ENCODE data around the gene PCGF5. TPM values are rescaled to one million over a fixed set of nuclear protein-coding genes. Genes with fewer than 3 reads are reported as not detected.

PCGF5 gene
- total RNA-seq, 2 experiments from 2014 or later: 49.3 to 62.0 TPM

GRCh38 chr10:91215384-91215783 is 5.1 kb upstream of the PCGF5 start:
- H3K4me1 Mint-ChIP-seq: peaks cover 25% of the 10 kb centered on the region
- no peak overlapping the region for H3K4me3 Mint-ChIP-seq
- no peaks in the 10 kb centered on the region for H3K9me3 Mint-ChIP-seq
- no peaks in the 10 kb centered on the region for H3K27me3 Mint-ChIP-seq
- no peak overlapping the region for H3K27ac Mint-ChIP-seq
- H3K36me3 Mint-ChIP-seq (ENCODE audit: low read depth): peaks cover 3% of the 10 kb centered on the region
- CTCF ChIA-PET: interaction anchor here (0.7 to 1.5 kb wide), 3 partner anchors 9 to 25 kb away, joined by 3 to 4 read pairs (median 3); no protein-coding TSS in a partner anchor
- POLR2A ChIA-PET: no interaction called here
- no peak for DNase-seq

- Mint-ChIP-seq H3K27ac (peak overlapping the region; percentile 89), H3K36me3 (ENCODE audit: low read depth) (peaks cover 26% of the 10 kb centered on the region), H3K9me3 (no peaks in the 10 kb centered on the region), H3K27me3 (no peaks in the 10 kb centered on the region), H3K4me1 (peaks cover 43% of the 10 kb centered on the region), H3K4me3 (peak overlapping the region; percentile 87)
- DNase-seq: no peak
- POLR2A ChIA-PET: interaction anchor here (1.4 kb wide), 1 partner anchor 56 kb away, joined by 3 read pairs; no protein-coding TSS in a partner anchor
- CTCF ChIA-PET: interaction anchor here (1.4 to 1.9 kb wide), 2 partner anchors 10 to 18 kb away, joined by 3 to 6 read pairs; no protein-coding TSS in a partner anchor
These were observed 881 bp upstream of the PCGF5 start for GRCh38 chr10:91219371-91220193.

GRCh38 chr10:91220954-91221675 is 652 bp downstream of the PCGF5 start:
- CTCF ChIA-PET: interaction anchor here (1.2 kb wide), 2 partner anchors 11 to 57 kb away, joined by 3 read pairs; no protein-coding TSS in a partner anchor
- Mint-ChIP-seq H3K9me3 (no peaks in the 10 kb centered on the region), H3K36me3 (ENCODE audit: low read depth) (peaks cover 33% of the 10 kb centered on the region), H3K27ac (peak overlapping the region; percentile 90), H3K4me1 (peaks cover 49% of the 10 kb centered on the region), H3K4me3 (peak overlapping the region; percentile 87), H3K27me3 (no peaks in the 10 kb centered on the region)
- POLR2A ChIA-PET: interaction anchor here (0.6 to 1.4 kb wide), 2 partner anchors 23 to 58 kb away, joined by 3 to 4 read pairs; no protein-coding TSS in a partner anchor
- peak; percentile 31 for DNase-seq

- no peak overlapping the region for H3K4me3 Mint-ChIP-seq
- no peaks in the 10 kb centered on the region for H3K27me3 Mint-ChIP-seq
- ChIA-PET CTCF (interaction anchor here (0.9 to 1.4 kb wide), 4 partner anchors 9 to 25 kb away, joined by 3 to 13 read pairs (median 3); no protein-coding TSS in a partner anchor), POLR2A (no interaction called here)
- H3K9me3 Mint-ChIP-seq: no peaks in the 10 kb centered on the region
- peaks cover 55% of the 10 kb centered on the region for H3K36me3 Mint-ChIP-seq (ENCODE audit: low read depth)
- H3K4me1 Mint-ChIP-seq: peaks cover 67% of the 10 kb centered on the region
- no peak overlapping the region for H3K27ac Mint-ChIP-seq
- no peak for DNase-seq
These were observed 5.6 kb downstream of the PCGF5 start for GRCh38 chr10:91226093-91226492.

GRCh38 chr10:91227576-91227975 is 7.1 kb downstream of the PCGF5 start:
- peaks cover 48% of the 10 kb centered on the region for H3K36me3 Mint-ChIP-seq (ENCODE audit: low read depth)
- CTCF ChIA-PET: interaction anchor here (1.0 to 1.5 kb wide), 3 partner anchors 11 to 1163 kb away, joined by 3 to 4 read pairs (median 3); no protein-coding TSS in a partner anchor
- no peak overlapping the region for H3K27ac Mint-ChIP-seq
- no peaks in the 10 kb centered on the region for H3K9me3 Mint-ChIP-seq
- peaks cover 55% of the 10 kb centered on the region for H3K4me1 Mint-ChIP-seq
- H3K27me3 Mint-ChIP-seq: no peaks in the 10 kb centered on the region
- H3K4me3 Mint-ChIP-seq: no peak overlapping the region
- POLR2A ChIA-PET: no interaction called here
- no peak for DNase-seq

- Mint-ChIP-seq H3K36me3 (ENCODE audit: low read depth) (peaks cover 38% of the 10 kb centered on the region), H3K4me1 (peaks cover 39% of the 10 kb centered on the region), H3K27me3 (no peaks in the 10 kb centered on the region), H3K4me3 (no peak overlapping the region), H3K27ac (no peak overlapping the region), H3K9me3 (no peaks in the 10 kb centered on the region)
- ChIA-PET POLR2A (no interaction called here), CTCF (interaction anchor here (1.6 kb wide), 1 partner anchor 11 kb away, joined by 4 read pairs; no protein-coding TSS in a partner anchor)
- no peak for DNase-seq
These were observed 9.2 kb downstream of the PCGF5 start for GRCh38 chr10:91229683-91230082.

- no peaks in the 10 kb centered on the region for H3K27me3 Mint-ChIP-seq
- peaks cover 39% of the 10 kb centered on the region for H3K36me3 Mint-ChIP-seq (ENCODE audit: low read depth)
- H3K4me1 Mint-ChIP-seq: peaks cover 20% of the 10 kb centered on the region
- H3K9me3 Mint-ChIP-seq: no peaks in the 10 kb centered on the region
- no peak for DNase-seq
- ChIA-PET POLR2A (no interaction called here), CTCF (interaction anchor here (0.6 to 2.1 kb wide), 5 partner anchors 10 to 326 kb away, joined by 3 to 13 read pairs (median 8); no protein-coding TSS in a partner anchor)
- no peak overlapping the region for H3K4me3 Mint-ChIP-seq
- H3K27ac Mint-ChIP-seq: peak overlapping the region; percentile 46
These were observed 17.7 kb downstream of the PCGF5 start for GRCh38 chr10:91238191-91238590.

- no peak for DNase-seq
- H3K27me3 Mint-ChIP-seq: no peaks in the 10 kb centered on the region
- ChIA-PET POLR2A (no interaction called here), CTCF (interaction anchor here (2.1 kb wide), 1 partner anchor 13 kb away, joined by 13 read pairs; no protein-coding TSS in a partner anchor)
- H3K36me3 Mint-ChIP-seq (ENCODE audit: low read depth): peaks cover 33% of the 10 kb centered on the region
- no peak overlapping the region for H3K27ac Mint-ChIP-seq
- H3K4me3 Mint-ChIP-seq: no peak overlapping the region
- peaks cover 21% of the 10 kb centered on the region for H3K4me1 Mint-ChIP-seq
- no peaks in the 10 kb centered on the region for H3K9me3 Mint-ChIP-seq
These were observed 19.3 kb downstream of the PCGF5 start for GRCh38 chr10:91239789-91240188.

- POLR2A ChIA-PET: no interaction called here
These were observed 22.5 kb downstream of the PCGF5 start for GRCh38 chr10:91242940-91243339.

GRCh38 chr10:91247360-91248111 is 27.1 kb downstream of the PCGF5 start:
- POLR2A ChIA-PET: interaction anchor here (0.5 kb wide), 1 partner anchor 100 kb away, joined by 3 read pairs; no protein-coding TSS in a partner anchor
- no peak overlapping the region for H3K27ac Mint-ChIP-seq
- H3K4me1 Mint-ChIP-seq: peaks cover 15% of the 10 kb centered on the region
- CTCF ChIA-PET: interaction anchor here (1.3 to 1.4 kb wide), 2 partner anchors 9 to 157 kb away, joined by 3 to 8 read pairs; no protein-coding TSS in a partner anchor
- H3K36me3 Mint-ChIP-seq (ENCODE audit: low read depth): peaks cover 23% of the 10 kb centered on the region
- DNase-seq: peak; percentile 8
- H3K27me3 Mint-ChIP-seq: no peaks in the 10 kb centered on the region
- H3K9me3 Mint-ChIP-seq: no peaks in the 10 kb centered on the region
- no peak overlapping the region for H3K4me3 Mint-ChIP-seq

More at GRCh38 chr10:91242940-91243339, 22.5 kb downstream of the PCGF5 start:
- H3K9me3 Mint-ChIP-seq: no peaks in the 10 kb centered on the region
- CTCF ChIA-PET: no interaction called here
- DNase-seq: no peak
- no peaks in the 10 kb centered on the region for H3K27me3 Mint-ChIP-seq
- peaks cover 16% of the 10 kb centered on the region for H3K36me3 Mint-ChIP-seq (ENCODE audit: low read depth)
- peaks cover 19% of the 10 kb centered on the region for H3K4me1 Mint-ChIP-seq
- H3K4me3 Mint-ChIP-seq: no peak overlapping the region
- no peak overlapping the region for H3K27ac Mint-ChIP-seq

GRCh38 chr10:91249700-91250099 is 29.2 kb downstream of the PCGF5 start:
- no peak for DNase-seq
- peaks cover 7% of the 10 kb centered on the region for H3K4me1 Mint-ChIP-seq
- no peaks in the 10 kb centered on the region for H3K27me3 Mint-ChIP-seq
- peaks cover 37% of the 10 kb centered on the region for H3K36me3 Mint-ChIP-seq (ENCODE audit: low read depth)
- CTCF ChIA-PET: interaction anchor here (0.6 to 2.9 kb wide), 10 partner anchors 11 to 562 kb away, joined by 3 to 14 read pairs (median 4); no protein-coding TSS in a partner anchor
- POLR2A ChIA-PET: no interaction called here
- H3K9me3 Mint-ChIP-seq: no peaks in the 10 kb centered on the region
- H3K27ac Mint-ChIP-seq: no peak overlapping the region
- H3K4me3 Mint-ChIP-seq: no peak overlapping the region

GRCh38 chr10:91250341-91250740 is 29.9 kb downstream of the PCGF5 start:
- Mint-ChIP-seq H3K27me3 (no peaks in the 10 kb centered on the region), H3K36me3 (ENCODE audit: low read depth) (peaks cover 44% of the 10 kb centered on the region), H3K4me1 (peaks cover 7% of the 10 kb centered on the region), H3K9me3 (peaks cover 4% of the 10 kb centered on the region), H3K4me3 (no peak overlapping the region), H3K27ac (no peak overlapping the region)
- no peak for DNase-seq
- POLR2A ChIA-PET: no interaction called here
- CTCF ChIA-PET: interaction anchor here (0.6 to 2.9 kb wide), 20 partner anchors 12 to 561 kb away, joined by 3 to 14 read pairs (median 3); no protein-coding TSS in a partner anchor

All from activated CD4-positive, alpha-beta T cell treated with anti-CD3 and anti-CD28 coated beads, Interleukin-2, amount 10 ng/mL, durations not matched to agents 7 days and 5 days (primary cell).